Nephron progenitor cell (in vitro differentiated cells): ENCODE results near the gene SGCE.

Experiments used
- DNase-seq: peaks from one replicate; pipeline ENCODE4 v3.0.0; 2021
- H3K27ac Mint-ChIP-seq: 2 replicates; pipeline ENCODE4 v1.8.0; 2021; ENCODE audit warnings: mild to moderate bottlenecking, moderate library complexity, mixed read lengths
- H3K27me3 Mint-ChIP-seq: 2 replicates; pipeline ENCODE4 v1.8.0; 2021; ENCODE audit warnings: mild to moderate bottlenecking, low read depth, mixed read lengths; ENCODE audit not compliant: poor library complexity
- H3K36me3 Mint-ChIP-seq: 2 replicates; pipeline ENCODE4 v1.8.0; 2021; ENCODE audit warnings: low read depth, mixed read lengths
- H3K4me1 Mint-ChIP-seq: 2 replicates; pipeline ENCODE4 v1.8.0; 2021; ENCODE audit warnings: mixed read lengths
- H3K4me3 Mint-ChIP-seq: 2 replicates; pipeline ENCODE4 v1.8.0; 2021; ENCODE audit warnings: mild to moderate bottlenecking, moderate library complexity, mixed read lengths
- H3K9me3 Mint-ChIP-seq: 2 replicates; pipeline ENCODE4 v1.8.0; 2021; ENCODE audit warnings: mild to moderate bottlenecking, moderate library complexity, mixed read lengths
- TF ChIP-seq, protein P1 (sequence below): fragments of 200-600 bp; sonication (generic); IDR thresholded peaks from 2 replicates; pipeline ENCODE4 v1.5.0; 2021; ENCODE audit warnings: antibody characterized with exemption

SGCE gene

DNA sequence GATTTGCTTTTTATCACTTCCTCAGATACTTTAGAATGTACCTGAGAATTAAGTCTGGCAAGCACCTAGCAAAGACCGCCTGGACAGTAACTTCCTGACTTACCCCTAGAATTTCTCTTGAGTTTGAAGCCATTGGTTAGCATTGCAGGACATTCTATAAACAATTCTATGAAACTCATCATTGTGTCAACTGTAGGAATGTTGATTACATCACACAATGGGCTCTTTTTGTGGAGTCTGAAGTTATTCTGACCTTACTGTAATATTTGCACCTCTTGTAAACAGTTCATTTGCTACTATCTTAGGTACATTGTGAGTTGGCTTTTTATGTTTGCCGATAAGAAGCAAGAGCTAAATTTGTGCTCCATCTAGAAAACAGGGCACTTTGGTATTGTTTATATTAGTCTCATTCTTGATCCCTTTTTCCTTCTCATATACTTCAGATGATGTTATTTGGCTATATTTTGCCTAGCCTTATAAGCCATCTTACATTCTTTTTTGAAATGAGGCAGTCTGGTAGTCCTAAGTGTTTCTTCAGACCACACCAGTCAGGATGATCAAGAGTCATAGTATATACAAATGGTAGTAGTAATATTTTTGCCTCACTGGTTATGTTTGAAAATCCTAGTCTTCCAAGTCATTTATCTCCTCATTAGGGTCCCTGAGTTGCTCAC lies 94.0 kb downstream of the SGCE start:
- TF ChIP-seq, protein P1, sequence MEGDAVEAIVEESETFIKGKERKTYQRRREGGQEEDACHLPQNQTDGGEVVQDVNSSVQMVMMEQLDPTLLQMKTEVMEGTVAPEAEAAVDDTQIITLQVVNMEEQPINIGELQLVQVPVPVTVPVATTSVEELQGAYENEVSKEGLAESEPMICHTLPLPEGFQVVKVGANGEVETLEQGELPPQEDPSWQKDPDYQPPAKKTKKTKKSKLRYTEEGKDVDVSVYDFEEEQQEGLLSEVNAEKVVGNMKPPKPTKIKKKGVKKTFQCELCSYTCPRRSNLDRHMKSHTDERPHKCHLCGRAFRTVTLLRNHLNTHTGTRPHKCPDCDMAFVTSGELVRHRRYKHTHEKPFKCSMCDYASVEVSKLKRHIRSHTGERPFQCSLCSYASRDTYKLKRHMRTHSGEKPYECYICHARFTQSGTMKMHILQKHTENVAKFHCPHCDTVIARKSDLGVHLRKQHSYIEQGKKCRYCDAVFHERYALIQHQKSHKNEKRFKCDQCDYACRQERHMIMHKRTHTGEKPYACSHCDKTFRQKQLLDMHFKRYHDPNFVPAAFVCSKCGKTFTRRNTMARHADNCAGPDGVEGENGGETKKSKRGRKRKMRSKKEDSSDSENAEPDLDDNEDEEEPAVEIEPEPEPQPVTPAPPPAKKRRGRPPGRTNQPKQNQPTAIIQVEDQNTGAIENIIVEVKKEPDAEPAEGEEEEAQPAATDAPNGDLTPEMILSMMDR: no peak
- H3K27ac Mint-ChIP-seq: no peak overlapping the region
- H3K27me3 Mint-ChIP-seq: no peaks in the 10 kb centered on the region
- H3K4me3 Mint-ChIP-seq: no peak overlapping the region
- no peaks in the 10 kb centered on the region for H3K9me3 Mint-ChIP-seq
- DNase-seq: no peak
- peaks cover 36% of the 10 kb centered on the region for H3K36me3 Mint-ChIP-seq
- H3K4me1 Mint-ChIP-seq: no peaks in the 10 kb centered on the region

DNA sequence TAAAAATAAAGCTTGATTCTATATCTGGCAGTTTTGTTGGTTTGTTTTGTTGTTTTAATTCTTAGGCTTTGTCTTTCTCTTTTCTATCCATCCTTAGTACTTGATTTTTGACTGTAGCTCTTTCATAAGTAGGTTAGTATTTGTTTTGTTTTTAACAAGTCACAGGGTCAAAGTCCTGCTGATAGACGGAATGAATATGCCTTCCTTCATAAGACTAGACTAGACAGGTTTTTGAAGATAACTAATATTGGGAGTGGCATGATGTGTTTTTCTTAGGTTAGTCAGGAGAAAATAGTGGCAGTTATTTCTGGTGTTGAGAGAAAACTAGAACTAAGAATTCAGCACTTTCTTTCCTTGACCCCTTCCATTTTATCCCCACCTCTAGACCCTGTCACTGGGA lies 96.0 kb downstream of the SGCE start:
- H3K9me3 Mint-ChIP-seq: no peaks in the 10 kb centered on the region

DNA sequence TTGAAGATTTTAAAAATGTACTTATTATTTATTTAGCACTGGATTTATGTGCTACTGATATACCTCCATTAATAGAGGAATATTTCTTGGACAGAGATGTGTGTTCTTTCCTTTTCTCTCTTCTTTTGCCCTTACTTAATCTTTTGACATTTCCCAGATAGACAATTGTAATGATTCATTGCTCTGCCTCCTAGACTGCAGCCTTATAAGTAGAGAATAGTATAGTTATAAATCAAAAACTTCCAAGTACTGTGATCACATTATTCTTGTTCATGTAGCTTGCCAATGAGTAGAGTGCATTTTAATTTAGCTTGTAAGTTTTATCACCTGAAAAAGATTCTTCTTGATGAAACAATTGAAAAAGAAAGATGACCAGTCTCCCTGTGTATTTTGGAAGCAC lies 98.7 kb downstream of the SGCE start:
- H3K9me3 Mint-ChIP-seq: no peaks in the 10 kb centered on the region
- H3K36me3 Mint-ChIP-seq: peaks cover 63% of the 10 kb centered on the region
- no peak overlapping the region for H3K4me3 Mint-ChIP-seq
- no peaks in the 10 kb centered on the region for H3K27me3 Mint-ChIP-seq
- no peak overlapping the region for H3K27ac Mint-ChIP-seq
- DNase-seq: no peak
- no peaks in the 10 kb centered on the region for H3K4me1 Mint-ChIP-seq
- TF ChIP-seq, protein P1: no peak

More for the DNA sequence above, 96.0 kb downstream of the SGCE start:
- no peak overlapping the region for H3K27ac Mint-ChIP-seq
- no peak overlapping the region for H3K4me3 Mint-ChIP-seq
- peaks cover 48% of the 10 kb centered on the region for H3K36me3 Mint-ChIP-seq
- TF ChIP-seq, protein P1: no peak
- H3K4me1 Mint-ChIP-seq: no peaks in the 10 kb centered on the region
- no peaks in the 10 kb centered on the region for H3K27me3 Mint-ChIP-seq
- no peak for DNase-seq

DNA sequence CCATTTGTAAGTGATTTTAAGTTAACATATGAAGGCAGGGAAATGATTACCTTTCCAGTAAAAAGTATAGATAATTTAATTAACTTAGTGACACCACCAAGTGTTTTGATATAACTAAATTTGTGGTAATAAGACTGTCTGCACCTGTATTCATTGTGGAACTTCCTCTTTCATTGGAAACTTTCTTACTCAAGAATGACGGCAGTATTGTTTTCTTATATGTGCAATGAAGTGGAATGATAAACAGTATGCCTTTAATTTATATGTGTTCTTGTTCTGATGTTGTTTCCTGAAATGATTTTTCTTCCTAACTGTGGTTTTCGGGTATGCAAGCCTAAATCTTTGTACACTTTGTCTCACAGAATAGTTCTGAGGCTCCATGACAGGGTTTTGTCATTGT lies 99.9 kb downstream of the SGCE start:
- Mint-ChIP-seq H3K27me3 (no peaks in the 10 kb centered on the region), H3K9me3 (no peaks in the 10 kb centered on the region), H3K4me1 (no peaks in the 10 kb centered on the region), H3K36me3 (peaks cover 74% of the 10 kb centered on the region), H3K27ac (no peak overlapping the region), H3K4me3 (no peak overlapping the region)
- no peak for DNase-seq
- TF ChIP-seq, protein P1: no peak

DNA sequence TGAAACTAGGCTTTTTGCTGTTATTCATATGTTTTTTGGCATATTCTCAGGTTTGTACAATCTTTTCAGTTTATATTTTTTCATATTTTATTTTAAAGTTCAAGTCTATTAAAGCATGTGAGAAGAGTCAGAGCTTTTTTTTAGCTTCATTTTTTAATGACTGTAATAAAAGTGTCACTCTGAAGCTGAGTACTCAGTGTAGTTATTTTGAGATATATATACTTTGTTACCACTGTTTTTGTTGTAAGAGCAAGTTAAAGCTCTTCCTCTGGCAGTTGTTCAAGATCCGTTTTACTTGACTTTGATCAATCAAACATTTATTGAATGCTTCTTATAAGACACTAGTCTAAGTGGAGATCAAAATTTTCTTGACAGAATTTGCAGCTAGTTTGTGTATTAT lies 108.8 kb downstream of the SGCE start:
- Mint-ChIP-seq H3K36me3 (peaks cover 52% of the 10 kb centered on the region), H3K27me3 (no peaks in the 10 kb centered on the region), H3K4me1 (no peaks in the 10 kb centered on the region), H3K4me3 (no peak overlapping the region), H3K27ac (peak overlapping the region; percentile 27), H3K9me3 (no peaks in the 10 kb centered on the region)
- TF ChIP-seq, protein P1: no peak
- DNase-seq: no peak

DNA sequence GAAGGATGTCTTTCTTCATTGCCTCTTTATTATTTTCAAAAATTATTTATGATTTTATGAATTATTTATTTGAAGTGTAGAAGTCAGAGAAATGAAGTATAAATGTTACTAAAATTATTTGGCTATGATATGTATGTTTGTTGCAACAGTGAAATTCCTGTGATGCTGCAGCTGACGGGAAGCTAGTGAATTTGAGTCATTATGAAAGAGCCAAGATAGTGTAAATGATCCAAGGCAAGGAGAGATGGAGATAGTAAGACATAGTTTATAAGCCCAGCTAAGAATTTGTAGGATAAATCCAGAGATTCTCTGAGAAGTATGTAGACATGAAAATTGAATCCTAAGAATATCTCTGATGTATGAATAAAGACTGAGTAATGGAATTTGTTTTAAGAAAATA lies 115.5 kb downstream of the SGCE start:
- H3K27me3 Mint-ChIP-seq: no peaks in the 10 kb centered on the region
- H3K4me3 Mint-ChIP-seq: no peak overlapping the region
- H3K27ac Mint-ChIP-seq: no peak overlapping the region
- no peak for DNase-seq
- H3K36me3 Mint-ChIP-seq: peaks cover 53% of the 10 kb centered on the region
- no peaks in the 10 kb centered on the region for H3K4me1 Mint-ChIP-seq
- TF ChIP-seq, protein P1: no peak
- H3K9me3 Mint-ChIP-seq: no peaks in the 10 kb centered on the region
